Activated naive CD8-positive, alpha-beta T cell treated with anti-CD3 and anti-CD28 coated beads, Interleukin-2, amount 10 ng/mL, durations not matched to agents 7 days and 5 days (primary cell): ENCODE results near the gene IL37. TPM values are rescaled to one million over a fixed set of nuclear protein-coding genes. Genes with fewer than 3 reads are reported as not detected.

Experiments
- ATAC-seq: fragments of 150-1000 bp; cut with Tn5 transposase; one replicate; pipeline ENCODE4 v1.10.0; 2021; ENCODE audit warnings: low read depth, moderate library complexity
- POLR2A ChIA-PET: fragments of 350-600 bp; sonication (Branson Sonifier 250); formaldehyde crosslinking; loops from one replicate; lab custom pipeline; 2021; ENCODE audit warnings: antibody characterized with exemption; lab: Charles Lee
- DNase-seq: peaks from one replicate; pipeline ENCODE4 v3.0.0; 2021
- H3K27ac Mint-ChIP-seq: one replicate; pipeline ENCODE4 v1.8.0; 2022; ENCODE audit warnings: mild to moderate bottlenecking, mixed read lengths
- H3K27me3 Mint-ChIP-seq: one replicate; pipeline ENCODE4 v1.8.0; 2022; ENCODE audit warnings: mild to moderate bottlenecking, moderate library complexity, mixed read lengths
- H3K36me3 Mint-ChIP-seq: one replicate; pipeline ENCODE4 v1.8.0; 2021; ENCODE audit warnings: mild to moderate bottlenecking, mixed read lengths
- H3K4me1 Mint-ChIP-seq: one replicate; pipeline ENCODE4 v1.8.0; 2021; ENCODE audit warnings: mixed read lengths
- H3K4me3 Mint-ChIP-seq: one replicate; pipeline ENCODE4 v1.8.0; 2022; ENCODE audit warnings: mild to moderate bottlenecking, moderate library complexity, mixed read lengths
- H3K9me3 Mint-ChIP-seq: one replicate; pipeline ENCODE4 v1.8.0; 2021; ENCODE audit warnings: mixed read lengths
- total RNA-seq, 2 experiments: library from RNA; stranded (reverse); gene quantifications; one replicate each; pipeline ENCODE4 v1.2.3, GENCODE V29; 2021

The IL37 gene
- total RNA-seq, 2 experiments from 2014 or later: not detected

GRCh38 chr2:112880696-112881095 is 30.3 kb upstream of the IL37 start:
- H3K9me3 Mint-ChIP-seq: no peaks in the 10 kb centered on the region
- H3K27ac Mint-ChIP-seq: peak overlapping the region; percentile 51
- no peak for ATAC-seq

GRCh38 chr2:112881217-112881985 is 29.6 kb upstream of the IL37 start:
- POLR2A ChIA-PET: no interaction called here
- no peaks in the 10 kb centered on the region for H3K36me3 Mint-ChIP-seq
- H3K27me3 Mint-ChIP-seq: peaks cover 2% of the 10 kb centered on the region
- ATAC-seq: peak; percentile 29
- peak overlapping the region; percentile 17 for H3K27ac Mint-ChIP-seq
- H3K4me3 Mint-ChIP-seq: no peak overlapping the region
- peaks cover 24% of the 10 kb centered on the region for H3K4me1 Mint-ChIP-seq
- no peaks in the 10 kb centered on the region for H3K9me3 Mint-ChIP-seq
- no peak for DNase-seq

More at GRCh38 chr2:112880696-112881095, 30.3 kb upstream of the IL37 start:
- peaks cover 2% of the 10 kb centered on the region for H3K27me3 Mint-ChIP-seq
- H3K4me1 Mint-ChIP-seq: peaks cover 22% of the 10 kb centered on the region
- POLR2A ChIA-PET: no interaction called here
- H3K36me3 Mint-ChIP-seq: no peaks in the 10 kb centered on the region
- no peak for DNase-seq
- H3K4me3 Mint-ChIP-seq: peak overlapping the region; percentile 6

- Mint-ChIP-seq H3K36me3 (no peaks in the 10 kb centered on the region), H3K4me3 (no peak overlapping the region), H3K27me3 (peaks cover 2% of the 10 kb centered on the region), H3K4me1 (peaks cover 24% of the 10 kb centered on the region), H3K9me3 (no peaks in the 10 kb centered on the region), H3K27ac (no peak overlapping the region)
- POLR2A ChIA-PET: no interaction called here
- ATAC-seq: no peak
- no peak for DNase-seq
Measured at GRCh38 chr2:112883669-112884068, 27.3 kb upstream of the IL37 start.

- H3K36me3 Mint-ChIP-seq: no peaks in the 10 kb centered on the region
- H3K27ac Mint-ChIP-seq: peak overlapping the region; percentile 23
- POLR2A ChIA-PET: interaction anchor here (0.9 to 1.9 kb wide), 2 partner anchors 121 to 135 kb away, joined by 6 read pairs; no protein-coding TSS in a partner anchor
- DNase-seq (peak; percentile 62), ATAC-seq (peak; percentile 78)
- peaks cover 21% of the 10 kb centered on the region for H3K4me1 Mint-ChIP-seq
- no peaks in the 10 kb centered on the region for H3K9me3 Mint-ChIP-seq
- peak overlapping the region; percentile 2 for H3K4me3 Mint-ChIP-seq
- peaks cover 4% of the 10 kb centered on the region for H3K27me3 Mint-ChIP-seq
Measured at GRCh38 chr2:112884869-112885505, 26.0 kb upstream of the IL37 start.

- DNase-seq (no peak), ATAC-seq (no peak)
- Mint-ChIP-seq H3K36me3 (no peaks in the 10 kb centered on the region), H3K4me1 (peaks cover 16% of the 10 kb centered on the region), H3K4me3 (peak overlapping the region; percentile 2), H3K9me3 (no peaks in the 10 kb centered on the region), H3K27ac (peak overlapping the region; percentile 23), H3K27me3 (peaks cover 4% of the 10 kb centered on the region)
- POLR2A ChIA-PET: interaction anchor here (0.9 to 1.9 kb wide), 2 partner anchors 122 to 136 kb away, joined by 6 read pairs; no protein-coding TSS in a partner anchor
Measured at GRCh38 chr2:112885506-112885902, 25.5 kb upstream of the IL37 start.

- Mint-ChIP-seq H3K9me3 (no peaks in the 10 kb centered on the region), H3K4me1 (peaks cover 12% of the 10 kb centered on the region), H3K36me3 (no peaks in the 10 kb centered on the region), H3K4me3 (no peak overlapping the region), H3K27ac (no peak overlapping the region), H3K27me3 (peaks cover 4% of the 10 kb centered on the region)
- DNase-seq (no peak), ATAC-seq (no peak)
- POLR2A ChIA-PET: interaction anchor here (0.6 to 1.9 kb wide), 2 partner anchors 123 to 135 kb away, joined by 3 to 6 read pairs; no protein-coding TSS in a partner anchor
Measured at GRCh38 chr2:112886291-112886690, 24.7 kb upstream of the IL37 start.

GRCh38 chr2:112887964-112888749 is 22.8 kb upstream of the IL37 start:
- Mint-ChIP-seq H3K4me3 (no peak overlapping the region), H3K27ac (no peak overlapping the region)

GRCh38 chr2:112889976-112890375 is 21.0 kb upstream of the IL37 start:
- Mint-ChIP-seq H3K4me1 (peaks cover 8% of the 10 kb centered on the region), H3K27ac (no peak overlapping the region), H3K27me3 (peaks cover 2% of the 10 kb centered on the region), H3K9me3 (no peaks in the 10 kb centered on the region), H3K36me3 (no peaks in the 10 kb centered on the region), H3K4me3 (no peak overlapping the region)
- POLR2A ChIA-PET: no interaction called here
- ATAC-seq (no peak), DNase-seq (no peak)

More at GRCh38 chr2:112887964-112888749, 22.8 kb upstream of the IL37 start:
- Mint-ChIP-seq H3K9me3 (no peaks in the 10 kb centered on the region), H3K27me3 (peaks cover 4% of the 10 kb centered on the region), H3K4me1 (peaks cover 12% of the 10 kb centered on the region), H3K36me3 (no peaks in the 10 kb centered on the region)
- ATAC-seq (no peak), DNase-seq (no peak)
- POLR2A ChIA-PET: no interaction called here

GRCh38 chr2:112891385-112891831 is 19.6 kb upstream of the IL37 start:
- Mint-ChIP-seq H3K27ac (no peak overlapping the region), H3K9me3 (no peaks in the 10 kb centered on the region), H3K36me3 (no peaks in the 10 kb centered on the region), H3K4me1 (no peaks in the 10 kb centered on the region), H3K27me3 (peaks cover 14% of the 10 kb centered on the region), H3K4me3 (no peak overlapping the region)
- ATAC-seq: no peak
- POLR2A ChIA-PET: no interaction called here
- DNase-seq: no peak

- Mint-ChIP-seq H3K4me1 (no peaks in the 10 kb centered on the region), H3K36me3 (no peaks in the 10 kb centered on the region), H3K27ac (no peak overlapping the region), H3K27me3 (peaks cover 25% of the 10 kb centered on the region), H3K4me3 (no peak overlapping the region), H3K9me3 (peaks cover 3% of the 10 kb centered on the region)
- ATAC-seq: no peak
- no peak for DNase-seq
- POLR2A ChIA-PET: no interaction called here
Measured at GRCh38 chr2:112893752-112894151, 17.2 kb upstream of the IL37 start.

- Mint-ChIP-seq H3K4me1 (no peaks in the 10 kb centered on the region), H3K27me3 (peaks cover 29% of the 10 kb centered on the region), H3K36me3 (no peaks in the 10 kb centered on the region), H3K27ac (no peak overlapping the region), H3K9me3 (peaks cover 3% of the 10 kb centered on the region), H3K4me3 (no peak overlapping the region)
- POLR2A ChIA-PET: no interaction called here
- no peak for ATAC-seq
- no peak for DNase-seq
Measured at GRCh38 chr2:112896909-112897623, 13.9 kb upstream of the IL37 start.

- ATAC-seq (no peak), DNase-seq (no peak)
- Mint-ChIP-seq H3K9me3 (peaks cover 3% of the 10 kb centered on the region), H3K4me3 (no peak overlapping the region), H3K36me3 (no peaks in the 10 kb centered on the region), H3K27me3 (peaks cover 29% of the 10 kb centered on the region), H3K27ac (no peak overlapping the region), H3K4me1 (no peaks in the 10 kb centered on the region)
- POLR2A ChIA-PET: interaction anchor here (0.7 kb wide), 1 partner anchor 131 kb away, joined by 4 read pairs; no protein-coding TSS in a partner anchor
Measured at GRCh38 chr2:112897624-112897978, 13.4 kb upstream of the IL37 start.
